ENCODE results near the gene MYCBP2. TPM values are rescaled to one million over a fixed set of nuclear protein-coding genes. Genes with fewer than 3 reads are reported as not detected.

Gene MYCBP2
- total and polyA plus RNA-seq, 4 donors = 23.2 to 130 (median 57.9) TPM

- 94 to 95% methylated on average over 6 of the region's 6 CpGs for WGBS, 2 donors
- no peak overlapping the region for H3K27ac ChIP-seq (ENCODE audit: low read depth in 1 of 2, low read length in 1 of 2)
- no peak overlapping the region for H3K9ac ChIP-seq (ENCODE audit: insufficient read depth in 1 of 2, low read length in 2 of 2)
- H3K4me1 ChIP-seq (ENCODE audit: control insufficient read depth in 5 of 5, insufficient read depth in 5 of 5, low read length in 5 of 5) = no peaks in the 10 kb centered on the region
- no peak overlapping the region for H3K4me3 ChIP-seq
- DNase-seq (no peak), ATAC-seq (ENCODE audit: insufficient read depth, low FRiP score) (no peak)
- peaks cover 16 to 42% (median 29%) of the 10 kb centered on the region in 4 donors for H3K36me3 ChIP-seq (ENCODE audit: control insufficient read depth in 4 of 4, insufficient read depth in 4 of 4, low read length in 4 of 4)
- H3K9me3 ChIP-seq (ENCODE audit: control insufficient read depth in 4 of 4, insufficient read depth in 3 of 4, low read length in 3 of 4) = no peaks in the 10 kb centered on the region
- H3K27me3 ChIP-seq (ENCODE audit: control insufficient read depth in 3 of 3, insufficient read depth in 3 of 3, low read length in 2 of 3) = no peaks in the 10 kb centered on the region
- TF ChIP-seq CTCF (IDR thresholded peaks at IDR 0.05; ENCODE audit: control extremely low read depth, extremely low read depth) = no peak
Measured at GRCh38 chr13:77168237-77168636, 158.7 kb downstream of the MYCBP2 start.

GRCh38 chr13:77150651-77151050 is 176.2 kb downstream of the MYCBP2 start:
- H3K36me3 ChIP-seq (ENCODE audit: control insufficient read depth in 4 of 4, insufficient read depth in 4 of 4, low read length in 4 of 4) = peaks cover 5 to 15% (median 13%) of the 10 kb centered on the region in 4 donors
- ATAC-seq (ENCODE audit: insufficient read depth, low FRiP score) = no peak
- WGBS, 2 donors = 86 to 90% methylated on average over 1 of the region's 1 CpG
- TF ChIP-seq CTCF (IDR thresholded peaks at IDR 0.05; ENCODE audit: control extremely low read depth, extremely low read depth) = no peak
- no peaks in the 10 kb centered on the region for H3K9me3 ChIP-seq (ENCODE audit: control insufficient read depth in 4 of 4, insufficient read depth in 3 of 4, low read length in 3 of 4)
- H3K4me3 ChIP-seq = no peak overlapping the region
- no peak for DNase-seq
- no peak overlapping the region for H3K9ac ChIP-seq (ENCODE audit: insufficient read depth in 1 of 2, low read length in 2 of 2)
- no peaks in the 10 kb centered on the region for H3K27me3 ChIP-seq (ENCODE audit: control insufficient read depth in 3 of 3, insufficient read depth in 3 of 3, low read length in 2 of 3)
- H3K4me1 ChIP-seq (ENCODE audit: control insufficient read depth in 5 of 5, insufficient read depth in 5 of 5, low read length in 5 of 5) = no peaks in the 10 kb centered on the region
- no peak overlapping the region for H3K27ac ChIP-seq (ENCODE audit: low read depth in 1 of 2, low read length in 1 of 2)

DNA sequence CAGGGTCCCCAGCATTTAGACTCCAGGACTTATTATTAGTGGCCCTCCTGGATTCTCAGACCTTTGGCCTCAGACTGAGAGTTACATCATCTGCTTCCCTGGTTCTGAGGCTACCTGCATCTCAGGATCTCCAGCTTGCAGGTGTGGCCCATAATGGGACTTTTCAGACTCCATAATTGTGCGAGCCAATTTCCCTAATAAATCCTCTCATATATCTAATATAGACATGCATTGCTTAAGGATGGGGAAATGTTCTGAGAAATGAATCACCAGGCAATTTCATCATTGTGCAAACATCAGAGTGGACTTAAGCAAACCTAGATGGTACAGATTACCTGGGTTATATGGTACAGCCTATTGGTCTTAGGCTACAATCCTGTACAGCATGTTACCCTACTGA is 183.5 kb downstream of the MYCBP2 start:
- Histone ChIP-seq H3K36me3 (ENCODE audit: control insufficient read depth in 4 of 4, insufficient read depth in 4 of 4, low read length in 4 of 4) (peaks cover 12 to 36% (median 17%) of the 10 kb centered on the region in 4 donors), H3K4me1 (ENCODE audit: control insufficient read depth in 5 of 5, insufficient read depth in 5 of 5, low read length in 5 of 5) (no peaks in the 10 kb centered on the region), H3K27me3 (ENCODE audit: control insufficient read depth in 3 of 3, insufficient read depth in 3 of 3, low read length in 2 of 3) (no peaks in the 10 kb centered on the region), H3K9ac (ENCODE audit: insufficient read depth in 1 of 2, low read length in 2 of 2) (no peak overlapping the region), H3K9me3 (ENCODE audit: control insufficient read depth in 4 of 4, insufficient read depth in 3 of 4, low read length in 3 of 4) (no peaks in the 10 kb centered on the region), H3K4me3 (no peak overlapping the region), H3K27ac (ENCODE audit: low read depth in 1 of 2, low read length in 1 of 2) (no peak overlapping the region)
- DNase-seq (no peak), ATAC-seq (ENCODE audit: insufficient read depth, low FRiP score) (no peak)
- 80 to 94% methylated on average over 1 of the region's 1 CpG for WGBS, 2 donors
- TF ChIP-seq CTCF (IDR thresholded peaks at IDR 0.05; ENCODE audit: control extremely low read depth, extremely low read depth) = no peak

GRCh38 chr13:77139306-77139705 is 187.6 kb downstream of the MYCBP2 start:
- no peak overlapping the region for H3K27ac ChIP-seq (ENCODE audit: low read depth in 1 of 2, low read length in 1 of 2)
- ATAC-seq (ENCODE audit: insufficient read depth, low FRiP score) (no peak), DNase-seq (no peak)
- TF ChIP-seq CTCF (IDR thresholded peaks at IDR 0.05; ENCODE audit: control extremely low read depth, extremely low read depth) = no peak
- no peaks in the 10 kb centered on the region for H3K9me3 ChIP-seq (ENCODE audit: control insufficient read depth in 4 of 4, insufficient read depth in 3 of 4, low read length in 3 of 4)
- H3K4me1 ChIP-seq (ENCODE audit: control insufficient read depth in 5 of 5, insufficient read depth in 5 of 5, low read length in 5 of 5) = no peaks in the 10 kb centered on the region
- H3K4me3 ChIP-seq = no peak overlapping the region
- no peaks in the 10 kb centered on the region for H3K27me3 ChIP-seq (ENCODE audit: control insufficient read depth in 3 of 3, insufficient read depth in 3 of 3, low read length in 2 of 3)
- H3K36me3 ChIP-seq (ENCODE audit: control insufficient read depth in 4 of 4, insufficient read depth in 4 of 4, low read length in 4 of 4) = peaks cover 13 to 31% (median 19%) of the 10 kb centered on the region in 4 donors
- no peak overlapping the region for H3K9ac ChIP-seq (ENCODE audit: insufficient read depth in 1 of 2, low read length in 2 of 2)

Data from lung (tissue), 12 donors.